OCI-LY7 (cell line): ENCODE results near the gene CAPZB.

Source experiments
- EZH2phosphoT487 ChIP-seq: fragments of 200-600 bp; sonication (generic); IDR thresholded peaks from 2 replicates; pipeline ENCODE4 v1.6.1; 2018; ENCODE audit warnings: low read depth, borderline replicate concordance, mild to moderate bottlenecking, mixed run types, antibody characterized with exemption, low read length, moderate library complexity, mixed read lengths
- TF ChIP-seq, protein P1 (sequence below): fragments of 200-600 bp; sonication (generic); conservative IDR thresholded peaks from 2 replicates; pipeline ENCODE4 v1.5.1; 2014; ENCODE audit warnings: mild to moderate bottlenecking, antibody characterized with exemption, low read length, moderate library complexity, mixed read lengths

DNA sequence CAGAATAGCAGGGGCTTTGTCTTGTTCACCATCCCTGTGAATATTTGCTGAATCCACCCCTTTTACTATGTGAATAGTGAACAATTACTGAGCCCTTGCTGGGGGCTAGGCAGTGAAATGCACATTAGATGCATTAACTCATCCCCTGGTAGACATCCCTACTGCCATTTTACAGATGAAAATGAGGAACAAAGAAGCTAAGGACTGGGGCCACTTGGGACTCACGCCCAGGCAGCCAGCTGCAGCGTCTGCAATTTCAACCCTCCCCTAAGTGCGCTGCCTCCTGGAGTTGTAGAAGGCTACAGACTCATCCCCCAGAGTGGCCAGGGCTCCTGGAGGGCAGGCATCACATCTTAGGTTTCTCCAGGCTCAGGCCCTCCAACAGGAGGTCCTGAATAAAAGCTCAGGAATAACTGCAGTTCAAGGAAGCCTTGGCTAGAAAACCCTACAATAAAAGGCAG is 31.6 kb downstream of the CAPZB start:
- TF ChIP-seq, protein P1, sequence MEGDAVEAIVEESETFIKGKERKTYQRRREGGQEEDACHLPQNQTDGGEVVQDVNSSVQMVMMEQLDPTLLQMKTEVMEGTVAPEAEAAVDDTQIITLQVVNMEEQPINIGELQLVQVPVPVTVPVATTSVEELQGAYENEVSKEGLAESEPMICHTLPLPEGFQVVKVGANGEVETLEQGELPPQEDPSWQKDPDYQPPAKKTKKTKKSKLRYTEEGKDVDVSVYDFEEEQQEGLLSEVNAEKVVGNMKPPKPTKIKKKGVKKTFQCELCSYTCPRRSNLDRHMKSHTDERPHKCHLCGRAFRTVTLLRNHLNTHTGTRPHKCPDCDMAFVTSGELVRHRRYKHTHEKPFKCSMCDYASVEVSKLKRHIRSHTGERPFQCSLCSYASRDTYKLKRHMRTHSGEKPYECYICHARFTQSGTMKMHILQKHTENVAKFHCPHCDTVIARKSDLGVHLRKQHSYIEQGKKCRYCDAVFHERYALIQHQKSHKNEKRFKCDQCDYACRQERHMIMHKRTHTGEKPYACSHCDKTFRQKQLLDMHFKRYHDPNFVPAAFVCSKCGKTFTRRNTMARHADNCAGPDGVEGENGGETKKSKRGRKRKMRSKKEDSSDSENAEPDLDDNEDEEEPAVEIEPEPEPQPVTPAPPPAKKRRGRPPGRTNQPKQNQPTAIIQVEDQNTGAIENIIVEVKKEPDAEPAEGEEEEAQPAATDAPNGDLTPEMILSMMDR = no peak
- no peak for TF ChIP-seq EZH2phosphoT487
